K562 (cell line): ENCODE data around the gene NUPR1. TPM values are rescaled to one million over a fixed set of nuclear protein-coding genes. Genes with fewer than 3 reads are reported as not detected.

ENCODE experiments used
- ATAC-seq: fragments of 200-7000 bp; cut with Tn5 transposase; 3 replicates; pipeline ENCODE4 v1.9.1; 2020; ENCODE audit warnings: moderate library complexity
- BruUV-seq: library from RNA; stranded (reverse); fragments of 400-500 nt; replicated peaks from 2 replicates; lab custom pipeline; 2021; lab: Mats Ljungman, UMichigan
- CTCF ChIA-PET: fragments of 300-600 bp; formaldehyde crosslinking; extraction: SDS; loops from one replicate; lab custom pipeline; 2021; ENCODE audit warnings: low intra/inter-chr PET ratio; lab: Yijun Ruan, JAX
- POLR2A ChIA-PET: fragments of 300-600, 350-650 bp; sonication (Branson Sonifier 250); formaldehyde crosslinking; extraction: SDS; loops from one replicate; lab custom pipeline; 2021; ENCODE audit warnings: antibody characterized with exemption, inconsistent platforms; lab: Yijun Ruan, JAX
- DNase-seq, 4 experiments: peaks; one replicate each; pipeline versions ENCODE4 v3.0.0 to v3.0.0-alpha.2; 2011 to 2018; ENCODE audit warnings: low spot score in 3 of 4, mixed read lengths in 3 of 4; ENCODE audit errors: extremely low read depth in 1 of 4
- FAIRE-seq: peaks from 2 replicates; lab custom pipeline; 2011; peaks lifted over from hg19 to GRCh38; lab: Jason Lieb, UNC
- H2AFZ ChIP-seq: 2 replicates; pipeline ENCODE4 v1.6.0; 2011; ENCODE audit warnings: low read depth, low read length, control low read depth, inconsistent platforms
- H3K27ac ChIP-seq: fragments of 200-600 bp; 3 replicates; pipeline ENCODE4 v1.8.0; 2011; ENCODE audit warnings: low read depth, mild to moderate bottlenecking, control low read depth, inconsistent platforms, low read length, moderate library complexity, mixed read lengths; ENCODE audit errors: extremely low read depth
- H3K27me3 ChIP-seq, 2 experiments: fragments of 300-600 bp in 1 of 2; 2 replicates in 1 of 2; 3 replicates in 1 of 2; pipeline versions ENCODE4 v1.6.0 to v1.8.0; 2011; ENCODE audit warnings: inconsistent platforms in 2 of 2, low read length in 2 of 2, mild to moderate bottlenecking in 1 of 2, mixed read lengths in 1 of 2, moderate library complexity in 1 of 2; ENCODE audit not compliant: control insufficient read depth in 2 of 2, insufficient read depth in 2 of 2
- H3K36me3 ChIP-seq: fragments of 300-600 bp; 3 replicates; pipeline ENCODE4 v1.8.0; 2011; ENCODE audit warnings: mild to moderate bottlenecking, low read length, inconsistent platforms; ENCODE audit not compliant: control insufficient read depth, insufficient read depth
- H3K4me1 ChIP-seq, 2 experiments: fragments of 200-600 bp in 1 of 2; replicated peaks in 1 of 2; 2 replicates in 1 of 2; 3 replicates in 1 of 2; pipeline versions ENCODE4 v1.5.1 to v1.8.0; 2011; ENCODE audit warnings: inconsistent platforms in 2 of 2, low read length in 2 of 2, mild to moderate bottlenecking in 1 of 2, mixed read lengths in 1 of 2, moderate library complexity in 1 of 2; ENCODE audit not compliant: control insufficient read depth in 2 of 2, insufficient read depth in 2 of 2
- H3K4me2 ChIP-seq: 2 replicates; pipeline ENCODE4 v1.6.1; 2011; ENCODE audit warnings: low read length, control low read depth, inconsistent platforms, mixed read lengths; ENCODE audit not compliant: insufficient read depth
- H3K4me3 ChIP-seq: fragments of 200-600 bp; sonication (generic), shearing (Covaris generic); 2 replicates; pipeline ENCODE4 v1.5.1; 2016; ENCODE audit warnings: control low read depth, inconsistent platforms
- H3K79me2 ChIP-seq: fragments of 200-600 bp; 3 replicates; pipeline ENCODE4 v1.8.0; 2011; ENCODE audit warnings: low read length, inconsistent platforms; ENCODE audit not compliant: control insufficient read depth, insufficient read depth
- H3K9ac ChIP-seq, 2 experiments: 2 replicates each; pipeline versions ENCODE4 v1.6.0 to v1.6.1; 2011; ENCODE audit warnings: low read depth in 2 of 2, low read length in 2 of 2, control low read depth in 1 of 2, inconsistent platforms in 1 of 2, mild to moderate bottlenecking in 1 of 2, mixed read lengths in 1 of 2; ENCODE audit not compliant: insufficient read depth in 1 of 2
- H3K9me1 ChIP-seq: one replicate; pipeline ENCODE4 v1.6.0; 2011; ENCODE audit warnings: inconsistent platforms, mild to moderate bottlenecking, low read length, moderate library complexity; ENCODE audit not compliant: control insufficient read depth, insufficient read depth
- H3K9me3 ChIP-seq: replicated peaks from 2 replicates; pipeline ENCODE4 v1.5.1; 2011; ENCODE audit warnings: low read depth, low read length, inconsistent platforms; ENCODE audit not compliant: control insufficient read depth, insufficient read depth
- H4K20me1 ChIP-seq: replicated peaks from 2 replicates; pipeline ENCODE4 v1.6.1; 2011; ENCODE audit warnings: low read length, inconsistent platforms, mixed read lengths; ENCODE audit not compliant: control insufficient read depth, insufficient read depth
- CREM ChIP-seq: IDR thresholded peaks from 2 replicates; pipeline ENCODE4 v1.6.1; 2014; ENCODE audit warnings: antibody characterized with exemption, low read depth
- HSF4 ChIP-seq: fragments of 250-450 bp; sonication (Bioruptor Pico); IDR thresholded peaks from 2 replicates; pipeline ENCODE4 v2.1.2; 2022; ENCODE audit warnings: mild to moderate bottlenecking, moderate library complexity, borderline replicate concordance
- KAT2B ChIP-seq: IDR thresholded peaks from one replicate; pipeline ENCODE4 v1.6.1; 2012; ENCODE audit warnings: low read depth, mild to moderate bottlenecking, control low read depth, inconsistent platforms, low read length, moderate library complexity
- NCOA4 ChIP-seq: fragments of 450-650 bp; IDR thresholded peaks from 2 replicates; pipeline ENCODE4 v1.6.1; 2018; ENCODE audit warnings: mild to moderate bottlenecking; ENCODE audit not compliant: partially characterized antibody
- RB1 ChIP-seq: fragments of 450-650 bp; IDR thresholded peaks from 2 replicates; pipeline ENCODE4 v1.6.1; 2017; ENCODE audit warnings: low read depth, mild to moderate bottlenecking
- SMC3 ChIP-seq: conservative IDR thresholded peaks from 2 replicates; pipeline ENCODE4 v1.6.1; 2011; ENCODE audit warnings: low read depth, low read length, improper control_type of control experiment; ENCODE audit not compliant: insufficient read depth
- ZNF668 ChIP-seq: fragments of 250-450 bp; sonication (Bioruptor Pico); IDR thresholded peaks from 2 replicates; pipeline ENCODE4 v1.8.0; 2022; ENCODE audit warnings: mild to moderate bottlenecking, inconsistent platforms
- WGBS: fragments of 100-300 bp; shearing (Covaris generic); methylation state at CpG from one replicate; pipeline ENCODE4 v1.1.6; 2016; ENCODE audit warnings: low coverage, mixed read lengths; ENCODE audit not compliant: insufficient coverage; ENCODE audit errors: missing lambda C conversion rate; 5-methylcytosine and 5-hydroxymethylcytosine counted together
- in situ Hi-C: fragments of 300-500 bp; cut with MboI; formaldehyde crosslinking; loops from 4 replicates; pipeline ENCODE4 v1.15.0; 2018; ENCODE audit warnings: inconsistent platforms, mixed read lengths
- intact Hi-C: fragments of 100-400 bp; cut with micrococcal nuclease; formaldehyde crosslinking; loops from 2 replicates; pipeline ENCODE4 v1.14.2; 2022
- polyA plus RNA-seq, 8 experiments: library from polyadenylated mRNA; depleted of rRNA in 4 of 8; stranded (reverse) in 5 of 8; unstranded in 3 of 8; fragments of >200 nt; fragmentation: Nextera tagmentation in 2 of 8; fragmentation: Illumina TruSeq in 1 of 8; extraction: Ambion mirVana in 2 of 8; extraction: Trizol in 1 of 8; gene quantifications; 2 replicates each; pipeline versions ENCODE4 v1.2.1 to v1.2.3, GENCODE V29; 2011 to 2014; ENCODE audit warnings: inconsistent platforms in 1 of 8, missing spikeins in 1 of 8
- total RNA-seq, 7 experiments: library from RNA; depleted of rRNA in 6 of 7; stranded (reverse); fragments of >200 nt in 6 of 7; fragmentation: Illumina TruSeq in 2 of 7; extraction: Trizol in 2 of 7; gene quantifications; 2 replicates each; pipeline versions ENCODE4 v1.2.1 to v1.2.3, GENCODE V29; 2011 to 2021; ENCODE audit warnings: low replicate concordance in 1 of 7
- TF ChIP-seq, protein P1 (sequence below): sonication (generic); formaldehyde crosslinking; IDR thresholded peaks from 2 replicates; pipeline ENCODE4 v1.8.0; 2022; ENCODE audit warnings: mild to moderate bottlenecking, missing genetic modification reagents
- TF ChIP-seq, protein P2 (sequence below): fragments of 450-650 bp; IDR thresholded peaks from 2 replicates; pipeline ENCODE4 v1.6.1; 2016; ENCODE audit warnings: low read depth
- TF ChIP-seq, protein P3 (sequence below): fragments of 450-650 bp; conservative IDR thresholded peaks from 2 replicates; pipeline ENCODE4 v1.6.1; 2016; ENCODE audit warnings: missing genetic modification characterization, low read depth, mild to moderate bottlenecking, control low read depth, missing compliant biosample characterization

Gene NUPR1
- total and polyA plus RNA-seq, 9 of the 15 experiments (the other 6 are each of a cell fraction or from before 2014, with no cell fraction given), result 0.07 to 1.5 (median 0.27) TPM

DNA sequence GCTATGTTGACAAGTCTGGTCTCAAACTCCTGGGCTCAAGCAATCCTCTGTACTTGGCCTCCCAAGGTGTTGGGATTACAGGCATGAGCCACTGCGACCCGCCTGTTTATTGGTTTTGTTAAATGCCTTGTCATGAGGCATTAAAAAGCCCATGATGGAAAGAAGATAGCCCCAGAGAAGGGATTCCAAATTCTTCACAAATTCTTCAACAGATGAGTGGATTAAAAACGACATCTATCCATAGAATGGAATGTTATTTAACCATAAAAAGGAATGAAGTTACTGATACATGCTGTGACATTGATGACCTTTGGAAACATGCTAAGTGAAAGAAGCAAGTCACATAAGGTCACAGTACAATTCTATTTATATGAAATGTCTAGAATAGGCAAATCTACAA, 19.7 kb upstream of the NUPR1 start:
- Histone ChIP-seq H3K79me2 (peaks cover 9% of the 10 kb centered on the region), H3K9ac (no peak overlapping the region), H3K9me3 (no peaks in the 10 kb centered on the region), H3K36me3 (peaks cover 28% of the 10 kb centered on the region; the same call in 1 of the 3 replicates), H3K4me3 (no peak overlapping the region), H3K27me3 (no peaks in the 10 kb centered on the region), H3K27ac (no peak overlapping the region), H4K20me1 (no peaks in the 10 kb centered on the region), H2AFZ (no peak overlapping the region), H3K4me2 (no peak overlapping the region), H3K9me1 (no peaks in the 10 kb centered on the region), H3K4me1 (peaks cover under 1 to 16% of the 10 kb centered on the region in 2 experiments; a peak in 4 of 5 replicates)
- WGBS, result 88% methylated on average over 3 of the region's 3 CpGs
- no TSS peak for BruUV-seq
- ATAC-seq (no peak), DNase-seq (no peak), FAIRE-seq (no peak)
- TF ChIP-seq, protein P1, sequence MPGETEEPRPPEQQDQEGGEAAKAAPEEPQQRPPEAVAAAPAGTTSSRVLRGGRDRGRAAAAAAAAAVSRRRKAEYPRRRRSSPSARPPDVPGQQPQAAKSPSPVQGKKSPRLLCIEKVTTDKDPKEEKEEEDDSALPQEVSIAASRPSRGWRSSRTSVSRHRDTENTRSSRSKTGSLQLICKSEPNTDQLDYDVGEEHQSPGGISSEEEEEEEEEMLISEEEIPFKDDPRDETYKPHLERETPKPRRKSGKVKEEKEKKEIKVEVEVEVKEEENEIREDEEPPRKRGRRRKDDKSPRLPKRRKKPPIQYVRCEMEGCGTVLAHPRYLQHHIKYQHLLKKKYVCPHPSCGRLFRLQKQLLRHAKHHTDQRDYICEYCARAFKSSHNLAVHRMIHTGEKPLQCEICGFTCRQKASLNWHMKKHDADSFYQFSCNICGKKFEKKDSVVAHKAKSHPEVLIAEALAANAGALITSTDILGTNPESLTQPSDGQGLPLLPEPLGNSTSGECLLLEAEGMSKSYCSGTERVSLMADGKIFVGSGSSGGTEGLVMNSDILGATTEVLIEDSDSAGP, result no peak
- TF ChIP-seq CREM (no peak), SMC3 (no peak), ZNF668 (CRISPR knock-in tag) (no peak), HSF4 (CRISPR knock-in tag) (no peak), NCOA4 (no peak), RB1 (no peak), KAT2B (no peak)
- TF ChIP-seq, protein P2, sequence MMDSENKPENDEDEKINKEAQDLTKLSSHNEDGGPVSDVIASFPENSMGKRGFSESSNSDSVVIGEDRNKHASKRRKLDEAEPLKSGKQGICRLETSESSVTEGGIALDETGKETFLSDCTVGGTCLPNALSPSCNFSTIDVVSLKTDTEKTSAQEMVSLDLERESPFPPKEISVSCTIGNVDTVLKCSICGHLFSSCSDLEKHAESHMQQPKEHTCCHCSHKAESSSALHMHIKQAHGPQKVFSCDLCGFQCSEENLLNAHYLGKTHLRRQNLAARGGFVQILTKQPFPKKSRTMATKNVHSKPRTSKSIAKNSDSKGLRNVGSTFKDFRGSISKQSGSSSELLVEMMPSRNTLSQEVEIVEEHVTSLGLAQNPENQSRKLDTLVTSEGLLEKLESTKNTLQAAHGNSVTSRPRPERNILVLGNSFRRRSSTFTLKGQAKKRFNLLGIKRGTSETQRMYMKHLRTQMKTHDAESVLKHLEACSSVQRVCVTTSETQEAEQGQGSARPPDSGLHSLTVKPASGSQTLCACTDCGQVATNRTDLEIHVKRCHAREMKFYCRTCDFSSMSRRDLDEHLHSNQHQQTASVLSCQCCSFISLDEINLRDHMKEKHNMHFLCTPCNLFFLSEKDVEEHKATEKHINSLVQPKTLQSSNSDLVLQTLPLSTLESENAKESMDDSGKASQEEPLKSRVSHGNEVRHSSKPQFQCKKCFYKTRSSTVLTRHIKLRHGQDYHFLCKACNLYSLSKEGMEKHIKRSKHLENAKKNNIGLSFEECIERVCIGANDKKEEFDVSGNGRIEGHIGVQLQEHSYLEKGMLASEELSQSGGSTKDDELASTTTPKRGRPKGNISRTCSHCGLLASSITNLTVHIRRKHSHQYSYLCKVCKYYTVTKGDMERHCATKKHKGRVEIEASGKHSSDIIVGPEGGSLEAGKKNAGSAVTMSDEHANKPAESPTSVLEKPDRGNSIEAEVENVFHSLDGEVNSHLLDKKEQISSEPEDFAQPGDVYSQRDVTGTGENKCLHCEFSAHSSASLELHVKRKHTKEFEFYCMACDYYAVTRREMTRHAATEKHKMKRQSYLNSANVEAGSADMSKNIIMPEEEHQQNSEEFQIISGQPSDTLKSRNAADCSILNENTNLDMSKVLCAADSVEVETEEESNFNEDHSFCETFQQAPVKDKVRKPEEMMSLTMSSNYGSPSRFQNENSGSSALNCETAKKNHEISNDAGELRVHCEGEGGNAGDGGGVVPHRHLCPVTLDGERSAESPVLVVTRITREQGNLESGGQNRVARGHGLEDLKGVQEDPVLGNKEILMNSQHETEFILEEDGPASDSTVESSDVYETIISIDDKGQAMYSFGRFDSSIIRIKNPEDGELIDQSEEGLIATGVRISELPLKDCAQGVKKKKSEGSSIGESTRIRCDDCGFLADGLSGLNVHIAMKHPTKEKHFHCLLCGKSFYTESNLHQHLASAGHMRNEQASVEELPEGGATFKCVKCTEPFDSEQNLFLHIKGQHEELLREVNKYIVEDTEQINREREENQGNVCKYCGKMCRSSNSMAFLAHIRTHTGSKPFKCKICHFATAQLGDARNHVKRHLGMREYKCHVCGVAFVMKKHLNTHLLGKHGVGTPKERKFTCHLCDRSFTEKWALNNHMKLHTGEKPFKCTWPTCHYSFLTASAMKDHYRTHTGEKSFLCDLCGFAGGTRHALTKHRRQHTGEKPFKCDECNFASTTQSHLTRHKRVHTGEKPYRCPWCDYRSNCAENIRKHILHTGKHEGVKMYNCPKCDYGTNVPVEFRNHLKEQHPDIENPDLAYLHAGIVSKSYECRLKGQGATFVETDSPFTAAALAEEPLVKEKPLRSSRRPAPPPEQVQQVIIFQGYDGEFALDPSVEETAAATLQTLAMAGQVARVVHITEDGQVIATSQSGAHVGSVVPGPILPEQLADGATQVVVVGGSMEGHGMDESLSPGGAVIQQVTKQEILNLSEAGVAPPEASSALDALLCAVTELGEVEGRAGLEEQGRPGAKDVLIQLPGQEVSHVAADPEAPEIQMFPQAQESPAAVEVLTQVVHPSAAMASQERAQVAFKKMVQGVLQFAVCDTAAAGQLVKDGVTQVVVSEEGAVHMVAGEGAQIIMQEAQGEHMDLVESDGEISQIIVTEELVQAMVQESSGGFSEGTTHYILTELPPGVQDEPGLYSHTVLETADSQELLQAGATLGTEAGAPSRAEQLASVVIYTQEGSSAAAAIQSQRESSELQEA, result no peak
- TF ChIP-seq, protein P3, sequence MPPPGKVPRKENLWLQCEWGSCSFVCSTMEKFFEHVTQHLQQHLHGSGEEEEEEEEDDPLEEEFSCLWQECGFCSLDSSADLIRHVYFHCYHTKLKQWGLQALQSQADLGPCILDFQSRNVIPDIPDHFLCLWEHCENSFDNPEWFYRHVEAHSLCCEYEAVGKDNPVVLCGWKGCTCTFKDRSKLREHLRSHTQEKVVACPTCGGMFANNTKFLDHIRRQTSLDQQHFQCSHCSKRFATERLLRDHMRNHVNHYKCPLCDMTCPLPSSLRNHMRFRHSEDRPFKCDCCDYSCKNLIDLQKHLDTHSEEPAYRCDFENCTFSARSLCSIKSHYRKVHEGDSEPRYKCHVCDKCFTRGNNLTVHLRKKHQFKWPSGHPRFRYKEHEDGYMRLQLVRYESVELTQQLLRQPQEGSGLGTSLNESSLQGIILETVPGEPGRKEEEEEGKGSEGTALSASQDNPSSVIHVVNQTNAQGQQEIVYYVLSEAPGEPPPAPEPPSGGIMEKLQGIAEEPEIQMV (tag), result no peak
- intact Hi-C loops (no loop called here), in situ Hi-C loops (no loop called here)
- ChIA-PET POLR2A (no interaction called here), CTCF (no interaction called here)
